NCI-H1105 treated with DMSO at 0.1 percent for 48 hours (cell line): ENCODE data around the gene BTBD7.
"Not testable (repeated sequence)": the region's sequence is repeated elsewhere in the genome, so short reads cannot be mapped to it uniquely, and the experiment has no call there.

Experiments
- DNase-seq: peaks from one replicate; lab custom pipeline; 2025; lab: John Stamatoyannopoulos, UW

BTBD7 gene

GRCh38 chr14:93249128-93249831 lies 83.6 kb downstream of the BTBD7 start:
- no peak for DNase-seq

- DNase-seq, result no peak
These were observed 86.3 kb downstream of the BTBD7 start for GRCh38 chr14:93246534-93246933.

- DNase-seq, result no peak
These were observed 86.9 kb downstream of the BTBD7 start for GRCh38 chr14:93245764-93246420.

GRCh38 chr14:93240678-93241000 lies 92.2 kb downstream of the BTBD7 start:
- no peak for DNase-seq

- DNase-seq, result no peak
These were observed 92.8 kb downstream of the BTBD7 start for GRCh38 chr14:93239869-93240677.

- DNase-seq, result no peak
These were observed 98.0 kb downstream of the BTBD7 start for GRCh38 chr14:93234798-93235197.

GRCh38 chr14:93233078-93233477 lies 99.8 kb downstream of the BTBD7 start:
- DNase-seq, result not testable (repeated sequence)

- no peak for DNase-seq
These were observed 100.7 kb downstream of the BTBD7 start for GRCh38 chr14:93232159-93232558.

GRCh38 chr14:93231129-93231979 lies 101.5 kb downstream of the BTBD7 start:
- peak; percentile 50 for DNase-seq

- DNase-seq, result no peak
These were observed 102.3 kb downstream of the BTBD7 start for GRCh38 chr14:93230539-93230938.

GRCh38 chr14:93228550-93228949 lies 104.3 kb downstream of the BTBD7 start:
- no peak for DNase-seq

GRCh38 chr14:93223565-93223964 lies 109.3 kb downstream of the BTBD7 start:
- no peak for DNase-seq

GRCh38 chr14:93220509-93220908 lies 112.3 kb downstream of the BTBD7 start:
- DNase-seq, result no peak

- peak; percentile 64 for DNase-seq
These were observed 113.6 kb downstream of the BTBD7 start for GRCh38 chr14:93219103-93219726.

- no peak for DNase-seq
These were observed 118.2 kb downstream of the BTBD7 start for GRCh38 chr14:93214598-93214997.

- DNase-seq, result no peak
These were observed 120.4 kb downstream of the BTBD7 start for GRCh38 chr14:93212432-93212831.

- DNase-seq, result peak; percentile 61
These were observed 125.1 kb downstream of the BTBD7 start for GRCh38 chr14:93207468-93208308.

GRCh38 chr14:93206793-93207467 lies 125.9 kb downstream of the BTBD7 start, which contains the start of the genes GON7 and UBR7:
Gene GON7 (minus strand): TSS chr14:93207065. CDS start chr14:93207037, 28 bp downstream.
Gene UBR7 (plus strand): TSS chr14:93207256. CDS start chr14:93207292, 36 bp downstream.
- peak; percentile 97 for DNase-seq

- DNase-seq, result no peak
These were observed 131.6 kb downstream of the BTBD7 start for GRCh38 chr14:93201155-93201704.

- no peak for DNase-seq
These were observed 132.3 kb downstream of the BTBD7 start for GRCh38 chr14:93200553-93200952.
